Keratinocyte (primary cell): ENCODE results near the gene SOX8.

Experiments
- CTCF ChIP-seq, 3 experiments: IDR thresholded peaks in 1 of 3; conservative IDR thresholded peaks in 1 of 3; optimal IDR thresholded peaks in 1 of 3; 2 replicates in 2 of 3; 3 replicates in 1 of 3; pipeline versions ENCODE3 to v1.5.1; 2011; ENCODE audit warnings: low read length in 3 of 3, mild to moderate bottlenecking in 3 of 3, moderate library complexity in 2 of 3, control low read depth in 1 of 3, inconsistent platforms in 1 of 3; ENCODE audit not compliant: insufficient read depth in 2 of 3; ENCODE audit errors: extremely low read depth in 1 of 3
- EZH2 ChIP-seq: IDR thresholded peaks from one replicate; pipeline ENCODE4 v1.6.1; 2012; ENCODE audit warnings: inconsistent platforms, mild to moderate bottlenecking, low read length, moderate library complexity

- TF ChIP-seq EZH2, result no peak
- TF ChIP-seq CTCF (optimal IDR thresholded peaks at IDR 0.05 in 1 of 3, IDR thresholded peaks at IDR 0.05 in 1 of 3, conservative IDR thresholded peaks at IDR 0.05 in 1 of 3; ENCODE audit: extremely low read depth in 1 of 3, insufficient read depth in 2 of 3, low read length in 3 of 3), result no peak
Measured at GRCh38 chr16:967077-967541, 14.5 kb upstream of the SOX8 start.
